Measurements from ENCODE around the gene HOXC5.

Gene HOXC5

DNA sequence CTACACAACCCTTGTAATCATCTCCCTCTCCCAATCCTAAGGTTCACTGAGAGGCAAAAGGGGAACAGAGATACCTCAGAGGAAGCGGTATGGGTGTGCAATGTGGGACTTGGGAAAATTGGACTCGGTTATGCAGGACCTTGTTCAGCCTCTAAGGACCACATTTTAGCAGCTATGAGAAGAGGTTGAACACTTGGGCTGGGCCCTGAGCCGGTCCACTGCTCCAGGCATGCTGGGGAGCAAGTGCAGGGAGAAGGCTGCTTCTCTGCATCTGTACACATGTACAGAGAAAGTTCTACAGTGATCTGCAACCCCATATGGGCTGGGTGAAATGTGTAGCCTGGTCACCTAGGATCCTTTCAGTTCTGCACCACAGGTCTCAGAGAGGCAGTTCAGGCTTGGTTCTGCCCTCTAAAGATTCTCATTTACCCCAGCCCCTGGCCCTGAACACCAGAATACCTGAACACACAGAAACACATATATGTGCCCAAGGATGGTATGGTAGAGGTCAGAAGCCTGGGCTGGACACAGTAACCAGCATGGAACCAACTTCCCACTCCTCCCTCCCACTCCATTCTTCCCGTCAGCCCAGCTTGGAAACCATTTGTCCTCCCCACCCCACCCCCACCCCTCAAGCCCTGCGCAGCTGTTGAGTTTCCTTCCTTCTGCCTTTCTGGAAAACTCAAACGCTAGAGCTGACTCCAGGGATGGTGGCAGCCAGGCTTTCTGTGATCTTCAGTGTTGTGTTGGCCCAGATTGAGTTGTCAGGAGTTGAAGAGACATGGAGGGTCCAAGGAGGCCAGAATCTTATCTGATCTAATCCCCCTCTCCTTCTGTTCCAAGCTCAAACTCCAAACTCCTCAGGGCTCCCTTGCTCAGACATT is 10.4 kb downstream of the HOXC5 start:
- TF ChIP-seq POLR2AphosphoS5 (IDR thresholded peaks at IDR 0.05; ENCODE audit: low read depth, low read length) (no peak), SIN3A (IDR thresholded peaks at IDR 0.05; ENCODE audit: borderline replicate concordance, insufficient read depth, low read length) (no peak), TAF1 (IDR thresholded peaks at IDR 0.05; ENCODE audit: borderline replicate concordance, insufficient read depth, low read length) (no peak), FOXP2 (optimal IDR thresholded peaks at IDR 0.05; ENCODE audit: borderline replicate concordance, extremely low read depth, extremely low read length, insufficient read depth) (no peak)
- TF ChIP-seq, protein P1, sequence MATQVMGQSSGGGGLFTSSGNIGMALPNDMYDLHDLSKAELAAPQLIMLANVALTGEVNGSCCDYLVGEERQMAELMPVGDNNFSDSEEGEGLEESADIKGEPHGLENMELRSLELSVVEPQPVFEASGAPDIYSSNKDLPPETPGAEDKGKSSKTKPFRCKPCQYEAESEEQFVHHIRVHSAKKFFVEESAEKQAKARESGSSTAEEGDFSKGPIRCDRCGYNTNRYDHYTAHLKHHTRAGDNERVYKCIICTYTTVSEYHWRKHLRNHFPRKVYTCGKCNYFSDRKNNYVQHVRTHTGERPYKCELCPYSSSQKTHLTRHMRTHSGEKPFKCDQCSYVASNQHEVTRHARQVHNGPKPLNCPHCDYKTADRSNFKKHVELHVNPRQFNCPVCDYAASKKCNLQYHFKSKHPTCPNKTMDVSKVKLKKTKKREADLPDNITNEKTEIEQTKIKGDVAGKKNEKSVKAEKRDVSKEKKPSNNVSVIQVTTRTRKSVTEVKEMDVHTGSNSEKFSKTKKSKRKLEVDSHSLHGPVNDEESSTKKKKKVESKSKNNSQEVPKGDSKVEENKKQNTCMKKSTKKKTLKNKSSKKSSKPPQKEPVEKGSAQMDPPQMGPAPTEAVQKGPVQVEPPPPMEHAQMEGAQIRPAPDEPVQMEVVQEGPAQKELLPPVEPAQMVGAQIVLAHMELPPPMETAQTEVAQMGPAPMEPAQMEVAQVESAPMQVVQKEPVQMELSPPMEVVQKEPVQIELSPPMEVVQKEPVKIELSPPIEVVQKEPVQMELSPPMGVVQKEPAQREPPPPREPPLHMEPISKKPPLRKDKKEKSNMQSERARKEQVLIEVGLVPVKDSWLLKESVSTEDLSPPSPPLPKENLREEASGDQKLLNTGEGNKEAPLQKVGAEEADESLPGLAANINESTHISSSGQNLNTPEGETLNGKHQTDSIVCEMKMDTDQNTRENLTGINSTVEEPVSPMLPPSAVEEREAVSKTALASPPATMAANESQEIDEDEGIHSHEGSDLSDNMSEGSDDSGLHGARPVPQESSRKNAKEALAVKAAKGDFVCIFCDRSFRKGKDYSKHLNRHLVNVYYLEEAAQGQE (IDR thresholded peaks at IDR 0.05; ENCODE audit: insufficient read depth in 1 of 2, low read depth in 2 of 2, low read length in 2 of 2), result no peak

DNA sequence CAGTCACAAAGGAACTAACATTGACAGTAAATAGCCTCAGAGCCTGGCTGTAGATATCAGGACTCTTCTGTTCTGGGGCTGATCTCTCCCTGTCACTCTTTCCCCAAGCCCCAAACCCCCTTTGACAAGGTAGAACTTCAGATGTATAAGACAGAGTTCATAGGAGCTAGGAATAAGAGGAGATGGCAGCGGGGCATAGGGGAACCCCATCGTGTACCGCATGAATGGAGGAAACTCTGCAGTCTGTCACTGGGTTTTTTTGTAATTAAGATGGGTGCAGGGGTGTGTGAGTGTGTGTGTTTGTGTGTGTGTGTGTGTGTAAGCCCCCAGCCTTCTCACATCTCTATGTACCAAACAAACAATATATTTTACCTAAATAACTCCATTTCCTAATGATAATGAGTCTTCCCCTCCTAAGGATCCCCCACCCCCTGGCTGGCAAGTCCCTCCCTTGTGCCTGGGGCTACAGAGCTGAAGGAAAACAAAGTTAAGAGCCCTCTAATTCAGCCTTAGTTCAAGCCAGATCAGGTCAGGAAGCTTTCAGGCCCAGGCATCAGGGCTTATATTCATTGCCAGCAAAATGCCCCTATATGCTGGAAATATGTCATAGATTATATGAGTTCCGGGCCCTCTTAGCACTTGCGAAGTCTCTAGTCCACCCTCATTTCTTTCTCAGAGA is 11.7 kb downstream of the HOXC5 start:
- TF ChIP-seq FOXP2 (optimal IDR thresholded peaks at IDR 0.05; ENCODE audit: borderline replicate concordance, extremely low read depth, extremely low read length, insufficient read depth), result no peak
- no peak for TF ChIP-seq TAF1 (IDR thresholded peaks at IDR 0.05; ENCODE audit: borderline replicate concordance, insufficient read depth, low read length)
- TF ChIP-seq SIN3A (IDR thresholded peaks at IDR 0.05; ENCODE audit: borderline replicate concordance, insufficient read depth, low read length), result no peak
- TF ChIP-seq, protein P1 (IDR thresholded peaks at IDR 0.05; ENCODE audit: insufficient read depth in 1 of 2, low read depth in 2 of 2, low read length in 2 of 2), result no peak
- TF ChIP-seq POLR2AphosphoS5 (IDR thresholded peaks at IDR 0.05; ENCODE audit: low read depth, low read length), result no peak

DNA sequence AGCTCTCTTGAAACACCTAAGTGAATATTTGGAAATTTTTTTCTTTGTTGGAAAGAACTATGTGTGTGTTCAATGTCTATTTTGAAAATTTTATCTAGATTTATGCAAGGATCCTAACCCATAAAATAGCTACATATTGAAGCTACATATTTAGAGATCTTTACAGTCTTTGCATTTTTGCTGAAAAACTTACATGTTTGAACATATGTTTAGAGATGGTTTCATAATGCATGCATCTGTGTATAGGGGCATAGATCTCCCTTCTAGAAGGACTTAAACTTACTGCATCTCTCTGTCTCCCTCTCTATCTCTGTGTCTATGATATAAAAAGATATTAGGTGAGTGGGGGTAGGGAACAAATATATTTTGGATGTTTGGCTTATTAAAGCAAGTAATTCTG is 12.6 kb downstream of the HOXC5 start:
- TF ChIP-seq POLR2AphosphoS5 (IDR thresholded peaks at IDR 0.05; ENCODE audit: low read depth, low read length) (no peak), TAF1 (IDR thresholded peaks at IDR 0.05; ENCODE audit: borderline replicate concordance, insufficient read depth, low read length) (no peak), SIN3A (IDR thresholded peaks at IDR 0.05; ENCODE audit: borderline replicate concordance, insufficient read depth, low read length) (no peak), FOXP2 (optimal IDR thresholded peaks at IDR 0.05; ENCODE audit: borderline replicate concordance, extremely low read depth, extremely low read length, insufficient read depth) (no peak)
- TF ChIP-seq, protein P1 (IDR thresholded peaks at IDR 0.05; ENCODE audit: insufficient read depth in 1 of 2, low read depth in 2 of 2, low read length in 2 of 2), result no peak

DNA sequence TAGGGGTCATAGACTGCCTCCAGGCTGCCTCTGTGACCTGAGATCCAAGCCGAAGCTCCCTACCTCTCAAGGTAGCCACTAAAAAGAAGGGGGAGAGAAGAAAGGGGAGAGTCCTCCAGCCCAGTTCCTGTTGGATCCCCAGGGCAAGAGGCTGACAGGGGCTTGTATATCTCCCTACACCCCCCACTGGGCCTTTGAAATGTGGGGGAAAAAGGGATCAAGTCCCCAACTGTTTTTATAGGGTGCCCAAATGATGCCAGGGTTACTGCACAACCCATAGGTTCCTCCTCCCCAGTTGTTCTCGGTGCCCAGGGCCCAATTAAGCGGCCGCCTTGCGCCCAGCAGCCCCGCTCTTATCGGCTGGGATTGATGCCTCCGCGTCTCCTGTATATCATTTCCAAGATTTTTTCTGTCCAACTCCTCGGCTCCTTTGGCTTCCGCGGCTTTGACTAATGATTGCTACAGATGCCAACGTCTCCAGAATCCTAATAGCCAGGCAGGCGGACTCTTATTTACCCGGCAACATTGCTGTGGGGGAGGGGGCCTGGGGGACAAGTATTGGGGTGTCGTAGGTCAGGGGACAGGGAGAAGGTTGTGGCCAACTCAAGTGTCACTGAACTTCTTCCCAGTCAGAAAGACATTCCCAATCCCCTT is 13.1 kb downstream of the HOXC5 start:
- TF ChIP-seq FOXP2 (optimal IDR thresholded peaks at IDR 0.05; ENCODE audit: borderline replicate concordance, extremely low read depth, extremely low read length, insufficient read depth) (no peak), TAF1 (IDR thresholded peaks at IDR 0.05; ENCODE audit: borderline replicate concordance, insufficient read depth, low read length) (no peak), SIN3A (IDR thresholded peaks at IDR 0.05; ENCODE audit: borderline replicate concordance, insufficient read depth, low read length) (no peak), POLR2AphosphoS5 (IDR thresholded peaks at IDR 0.05; ENCODE audit: low read depth, low read length) (no peak)
- TF ChIP-seq, protein P1 (IDR thresholded peaks at IDR 0.05; ENCODE audit: insufficient read depth in 1 of 2, low read depth in 2 of 2, low read length in 2 of 2), result no peak
